Sigmoid colon (tissue), 3 donors: ENCODE measurements around the gene DCBLD2.

Source experiments
- CTCF ChIP-seq, 4 experiments: fragments of 450-650 bp in 3 of 4; fragments of 200-600 bp in 1 of 4; IDR thresholded peaks; one replicate each; pipeline ENCODE4 v1.5.1; 2016 to 2019; ENCODE audit warnings: antibody characterized with exemption in 4 of 4, mild to moderate bottlenecking in 3 of 4, moderate library complexity in 2 of 4
- POLR2A ChIP-seq, 2 donors: fragments of 450-650 bp; IDR thresholded peaks; one replicate each; pipeline ENCODE4 v1.6.1; 2016; ENCODE audit warnings: antibody characterized with exemption in 2 of 2, mild to moderate bottlenecking in 2 of 2, moderate library complexity in 2 of 2

- TF ChIP-seq POLR2A (IDR thresholded peaks at IDR 0.05), result no peak
- no peak for TF ChIP-seq CTCF (IDR thresholded peaks at IDR 0.05)
Measured at GRCh38 chr3:98788651-98789050, 112.8 kb downstream of the DCBLD2 start.
